Measurements from ENCODE around the gene MTRFR. TPM values are rescaled to one million over a fixed set of nuclear protein-coding genes. Genes with fewer than 3 reads are reported as not detected.

MTRFR gene
- total RNA-seq, 4 donors from 2014 or later, result 6.4 to 17.1 (median 8.2) TPM

GRCh38 chr12:123273166-123273565 is 39.9 kb downstream of the MTRFR start:
- no peak overlapping the region for H3K27ac ChIP-seq
- no peaks in the 10 kb centered on the region for H3K27me3 ChIP-seq
- 89% methylated on average over 15 of the region's 15 CpGs for WGBS
- no peak overlapping the region for H3K4me3 ChIP-seq
- DNase-seq (ENCODE audit: low spot score in 2 of 2), result peak in 1 of 2 donors; percentile 54
- H3K36me3 ChIP-seq, result no peaks in the 10 kb centered on the region
- peaks cover 34% of the 10 kb centered on the region for H3K4me1 ChIP-seq
- no peaks in the 10 kb centered on the region for H3K9me3 ChIP-seq
- TF ChIP-seq, protein P1, sequence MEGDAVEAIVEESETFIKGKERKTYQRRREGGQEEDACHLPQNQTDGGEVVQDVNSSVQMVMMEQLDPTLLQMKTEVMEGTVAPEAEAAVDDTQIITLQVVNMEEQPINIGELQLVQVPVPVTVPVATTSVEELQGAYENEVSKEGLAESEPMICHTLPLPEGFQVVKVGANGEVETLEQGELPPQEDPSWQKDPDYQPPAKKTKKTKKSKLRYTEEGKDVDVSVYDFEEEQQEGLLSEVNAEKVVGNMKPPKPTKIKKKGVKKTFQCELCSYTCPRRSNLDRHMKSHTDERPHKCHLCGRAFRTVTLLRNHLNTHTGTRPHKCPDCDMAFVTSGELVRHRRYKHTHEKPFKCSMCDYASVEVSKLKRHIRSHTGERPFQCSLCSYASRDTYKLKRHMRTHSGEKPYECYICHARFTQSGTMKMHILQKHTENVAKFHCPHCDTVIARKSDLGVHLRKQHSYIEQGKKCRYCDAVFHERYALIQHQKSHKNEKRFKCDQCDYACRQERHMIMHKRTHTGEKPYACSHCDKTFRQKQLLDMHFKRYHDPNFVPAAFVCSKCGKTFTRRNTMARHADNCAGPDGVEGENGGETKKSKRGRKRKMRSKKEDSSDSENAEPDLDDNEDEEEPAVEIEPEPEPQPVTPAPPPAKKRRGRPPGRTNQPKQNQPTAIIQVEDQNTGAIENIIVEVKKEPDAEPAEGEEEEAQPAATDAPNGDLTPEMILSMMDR (IDR thresholded peaks at IDR 0.05), result no peak
- TF ChIP-seq POLR2AphosphoS5 (IDR thresholded peaks at IDR 0.05), result no peak
- TF ChIP-seq POLR2A (IDR thresholded peaks at IDR 0.05), result no peak
- TF ChIP-seq EP300 (IDR thresholded peaks at IDR 0.05), result no peak

- Histone ChIP-seq H3K27ac (peak overlapping the region; percentile 33), H3K36me3 (no peaks in the 10 kb centered on the region), H3K4me1 (no peaks in the 10 kb centered on the region), H3K9me3 (no peaks in the 10 kb centered on the region), H3K4me3 (no peak overlapping the region), H3K27me3 (no peaks in the 10 kb centered on the region)
- DNase-seq (ENCODE audit: low spot score in 2 of 2), result peak in 1 of 2 donors; percentile 19
- WGBS, result 86% methylated on average over 2 of the region's 2 CpGs
- no peak for TF ChIP-seq POLR2AphosphoS5 (IDR thresholded peaks at IDR 0.05)
- TF ChIP-seq POLR2A (IDR thresholded peaks at IDR 0.05), result no peak
- TF ChIP-seq, protein P1 (IDR thresholded peaks at IDR 0.05), result no peak
- TF ChIP-seq EP300 (IDR thresholded peaks at IDR 0.05), result no peak
Observed at GRCh38 chr12:123278101-123278627, 44.9 kb downstream of the MTRFR start.

GRCh38 chr12:123280971-123281370 is 47.7 kb downstream of the MTRFR start:
- TF ChIP-seq POLR2AphosphoS5 (IDR thresholded peaks at IDR 0.05) (no peak), EP300 (IDR thresholded peaks at IDR 0.05) (no peak), POLR2A (IDR thresholded peaks at IDR 0.05) (no peak)
- TF ChIP-seq, protein P1 (IDR thresholded peaks at IDR 0.05), result no peak
- Histone ChIP-seq H3K4me3 (no peak overlapping the region), H3K36me3 (no peaks in the 10 kb centered on the region), H3K27ac (no peak overlapping the region), H3K4me1 (no peaks in the 10 kb centered on the region), H3K9me3 (no peaks in the 10 kb centered on the region), H3K27me3 (no peaks in the 10 kb centered on the region)
- DNase-seq (ENCODE audit: low spot score in 2 of 2), result no peak
- 76% methylated on average over 2 of the region's 2 CpGs for WGBS

DNA sequence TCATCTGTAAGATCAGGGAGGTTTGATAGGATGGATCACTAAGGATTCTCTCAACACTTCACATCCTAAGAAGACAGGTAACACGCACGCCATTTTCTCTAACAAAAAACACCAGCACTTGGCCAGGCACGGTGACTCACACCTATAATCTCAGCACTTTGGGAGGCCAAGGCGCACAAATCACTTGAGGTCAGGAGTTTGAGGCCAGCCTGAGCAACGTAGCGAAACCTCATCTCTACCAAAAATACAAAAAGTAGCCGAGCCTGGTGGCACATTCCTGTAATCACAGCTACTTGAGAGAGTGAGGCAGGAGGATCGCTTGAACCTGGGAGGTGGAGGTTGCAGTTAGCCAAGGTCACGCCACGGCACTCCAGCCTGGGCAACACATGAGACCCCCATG is 48.9 kb downstream of the MTRFR start:
- H3K4me3 ChIP-seq, result no peak overlapping the region
- no peaks in the 10 kb centered on the region for H3K27me3 ChIP-seq
- peak in 1 of 2 donors; percentile 10 for DNase-seq (ENCODE audit: low spot score in 2 of 2)
- no peaks in the 10 kb centered on the region for H3K9me3 ChIP-seq
- H3K27ac ChIP-seq, result no peak overlapping the region
- no peaks in the 10 kb centered on the region for H3K4me1 ChIP-seq
- WGBS, result 96% methylated on average over 10 of the region's 10 CpGs
- TF ChIP-seq EP300 (IDR thresholded peaks at IDR 0.05) (no peak), POLR2A (IDR thresholded peaks at IDR 0.05) (no peak), POLR2AphosphoS5 (IDR thresholded peaks at IDR 0.05) (no peak)
- TF ChIP-seq, protein P1 (IDR thresholded peaks at IDR 0.05), result no peak
- H3K36me3 ChIP-seq, result no peaks in the 10 kb centered on the region

DNA sequence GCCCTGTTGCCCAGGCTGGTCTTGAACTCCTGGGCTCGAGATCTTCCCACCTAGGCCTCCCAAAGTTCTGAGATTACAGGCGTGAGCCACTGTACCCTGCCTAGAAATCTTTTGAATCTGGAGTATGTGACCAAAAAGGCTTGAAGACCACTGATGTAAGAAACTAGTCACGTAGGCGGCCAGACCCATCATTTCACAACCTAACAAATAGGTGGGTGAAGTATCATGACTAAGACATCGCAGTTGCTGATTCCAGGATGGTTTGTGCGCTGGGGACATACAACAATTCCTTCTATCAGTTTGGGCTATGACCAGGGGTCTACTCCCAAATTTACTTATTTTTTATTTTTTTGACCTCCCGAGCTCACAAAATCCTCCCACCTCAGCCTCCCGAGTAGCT is 50.2 kb downstream of the MTRFR start:
- Histone ChIP-seq H3K4me3 (no peak overlapping the region), H3K4me1 (no peaks in the 10 kb centered on the region), H3K9me3 (no peaks in the 10 kb centered on the region), H3K27ac (no peak overlapping the region), H3K36me3 (no peaks in the 10 kb centered on the region), H3K27me3 (no peaks in the 10 kb centered on the region)
- peak in 1 of 2 donors; percentile 16 for DNase-seq (ENCODE audit: low spot score in 2 of 2)
- WGBS, result 94% methylated on average over 7 of the region's 8 CpGs
- TF ChIP-seq EP300 (IDR thresholded peaks at IDR 0.05) (no peak), POLR2A (IDR thresholded peaks at IDR 0.05) (no peak), POLR2AphosphoS5 (IDR thresholded peaks at IDR 0.05) (no peak)
- TF ChIP-seq, protein P1 (IDR thresholded peaks at IDR 0.05), result no peak

Measured in suprapubic skin (tissue), 4 donors.